NT2/D1 (cell line): ENCODE measurements around the gene PDE6B.
"Not testable (repeated sequence)": the region's sequence is repeated elsewhere in the genome, so short reads cannot be mapped to it uniquely, and the experiment has no call there.

Source experiments
- DNase-seq: peaks from one replicate; pipeline ENCODE4 v3.0.0-alpha.2; 2011; ENCODE audit warnings: low read depth, low spot score
- H3K27me3 ChIP-seq: 2 replicates; pipeline ENCODE4 v1.6.0; 2011; ENCODE audit warnings: mild to moderate bottlenecking; ENCODE audit not compliant: insufficient read length, insufficient read depth
- H3K36me3 ChIP-seq: 2 replicates; pipeline ENCODE4 v1.6.1; 2011; ENCODE audit warnings: mild to moderate bottlenecking, low read length, mixed read lengths; ENCODE audit not compliant: insufficient read depth, insufficient read length
- H3K4me1 ChIP-seq: 2 replicates; pipeline ENCODE4 v1.5.1; 2011; ENCODE audit not compliant: insufficient read depth, insufficient read length
- H3K4me3 ChIP-seq: 2 replicates; pipeline ENCODE4 v1.5.1; 2011; ENCODE audit warnings: low read depth; ENCODE audit not compliant: insufficient read length
- H3K9ac ChIP-seq: 2 replicates; pipeline ENCODE4 v1.6.0; 2011; ENCODE audit warnings: low read depth; ENCODE audit not compliant: insufficient read length
- H3K9me3 ChIP-seq: 2 replicates; pipeline ENCODE4 v1.5.1; 2011; ENCODE audit warnings: mild to moderate bottlenecking, low read length; ENCODE audit not compliant: insufficient read depth
- SUZ12 ChIP-seq: IDR thresholded peaks from 2 replicates; pipeline ENCODE4 v1.6.1; 2011; ENCODE audit not compliant: insufficient read length, insufficient read depth; ENCODE audit errors: extremely low read depth
- YY1 ChIP-seq: IDR thresholded peaks from 2 replicates; pipeline ENCODE4 v1.6.1; 2011; ENCODE audit not compliant: insufficient read length, insufficient read depth
- ZNF274 ChIP-seq: IDR thresholded peaks from 2 replicates; pipeline ENCODE4 v1.6.1; 2011; ENCODE audit warnings: mild to moderate bottlenecking, low read depth, low read length

Gene PDE6B

DNA sequence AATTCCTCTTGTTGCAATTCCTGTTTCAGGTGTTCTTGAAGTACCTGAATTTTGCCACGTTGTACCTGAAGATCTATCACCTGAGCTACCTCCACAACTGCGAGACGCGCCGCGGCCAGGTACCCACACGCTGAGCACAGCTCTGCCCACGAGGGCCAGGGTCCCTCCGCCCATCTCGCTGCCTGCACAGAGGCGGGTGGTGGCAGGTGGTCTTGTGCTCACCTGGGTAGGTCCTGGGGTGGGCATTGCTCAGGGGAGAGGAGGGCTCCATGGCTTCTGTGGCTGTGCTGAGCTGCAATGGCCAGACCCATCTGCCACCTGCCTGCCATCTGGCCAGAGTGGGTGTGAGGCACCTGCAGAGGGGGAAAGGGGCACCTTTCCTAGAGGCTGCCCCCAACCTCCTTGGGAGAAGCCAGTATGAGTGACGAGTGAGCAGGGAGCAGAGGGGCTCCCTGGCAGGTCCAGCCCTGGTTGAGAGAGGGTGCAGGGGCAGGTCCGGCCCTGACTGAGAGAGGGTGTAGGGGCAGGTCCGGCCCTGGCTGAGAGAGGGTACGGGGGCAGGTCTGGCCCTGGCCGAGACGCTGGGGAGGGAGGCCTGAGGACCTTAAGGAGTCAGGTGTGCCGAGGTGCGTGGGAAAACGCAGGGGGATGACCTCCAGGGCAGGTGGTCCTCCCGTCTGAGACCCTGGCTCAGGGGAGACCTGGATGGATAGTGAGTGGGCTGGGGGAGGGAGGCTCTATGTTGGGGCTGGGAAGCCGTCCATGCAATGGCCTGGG, 10.7 kb downstream of the PDE6B start:
- Histone ChIP-seq H3K27me3 (no peaks in the 10 kb centered on the region), H3K36me3 (no peaks in the 10 kb centered on the region), H3K9ac (no peak overlapping the region), H3K4me3 (no peak overlapping the region), H3K9me3 (peaks cover 19% of the 10 kb centered on the region; the same call in 1 of the 2 replicates), H3K4me1 (peaks cover 14% of the 10 kb centered on the region)
- no peak for DNase-seq
- TF ChIP-seq ZNF274 = no peak
- no peak for TF ChIP-seq SUZ12
- no peak for TF ChIP-seq YY1

DNA sequence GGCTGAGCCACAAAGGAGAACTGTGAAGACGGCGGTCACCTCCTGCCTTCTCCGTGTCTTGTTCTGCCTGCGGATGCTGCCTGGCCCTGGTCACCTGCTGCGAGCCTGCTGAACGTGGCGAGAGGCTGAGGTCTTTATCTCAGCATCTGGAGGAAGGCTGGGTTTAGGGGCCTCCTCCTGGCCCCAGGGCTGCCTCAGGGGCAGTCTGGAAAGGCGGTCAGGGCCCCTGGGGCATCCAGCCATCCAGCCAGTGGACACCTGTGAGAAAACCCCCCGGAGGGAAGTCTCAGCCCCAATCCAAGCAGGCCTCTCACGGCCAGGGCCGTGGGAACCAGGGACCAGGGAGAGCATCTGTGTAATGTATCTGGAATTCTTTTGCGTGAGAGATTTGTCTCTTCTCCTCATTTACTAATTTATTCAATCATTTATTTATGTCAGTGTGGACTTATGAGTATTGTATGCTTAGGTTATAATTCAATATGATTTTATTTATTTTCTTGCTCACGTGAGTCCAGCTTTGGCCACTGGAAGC, 11.3 kb downstream of the PDE6B start:
- TF ChIP-seq ZNF274 = no peak
- TF ChIP-seq YY1 = no peak
- TF ChIP-seq SUZ12 = no peak
- peaks cover 14% of the 10 kb centered on the region for H3K4me1 ChIP-seq
- H3K9me3 ChIP-seq = peaks cover 20% of the 10 kb centered on the region; the same call in 1 of the 2 replicates
- no peaks in the 10 kb centered on the region for H3K27me3 ChIP-seq
- no peak overlapping the region for H3K9ac ChIP-seq
- H3K36me3 ChIP-seq = no peaks in the 10 kb centered on the region
- no peak for DNase-seq
- H3K4me3 ChIP-seq = no peak overlapping the region

DNA sequence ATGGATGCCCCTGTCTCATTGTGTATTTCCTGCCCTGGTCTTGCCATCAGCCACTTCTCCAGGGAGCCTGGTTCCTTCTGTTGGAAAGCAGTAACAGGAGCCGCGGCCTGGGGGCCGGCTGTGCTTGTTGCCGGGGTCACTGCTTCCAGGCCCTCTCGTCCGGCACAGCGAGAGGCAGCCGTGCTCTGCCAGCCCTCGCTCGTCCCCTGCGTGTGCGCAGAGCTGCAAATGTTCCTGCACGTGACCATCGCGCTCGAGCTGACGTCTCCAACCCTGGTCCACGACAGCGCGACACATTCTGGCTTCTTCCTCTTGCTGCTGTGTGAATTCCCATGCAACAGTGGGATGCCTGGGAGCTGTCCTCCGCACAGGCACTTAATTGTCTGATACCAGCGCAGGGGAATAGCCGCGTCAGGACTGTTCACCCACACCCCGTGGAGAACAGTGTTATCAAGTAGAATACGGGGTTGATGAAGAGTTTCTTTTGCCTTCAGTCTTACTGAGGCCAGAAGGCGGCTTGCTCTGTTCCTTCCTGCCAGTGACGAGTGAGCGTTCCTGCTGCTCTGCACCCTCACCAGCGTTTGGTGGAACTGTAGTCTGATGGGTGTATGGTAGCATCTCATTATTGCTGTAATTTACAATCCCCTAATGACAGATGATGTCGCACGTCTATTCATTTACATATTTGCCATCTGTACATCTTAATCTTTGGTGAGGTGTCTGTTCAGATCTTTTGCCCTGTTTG, 12.3 kb downstream of the PDE6B start:
- Histone ChIP-seq H3K4me1 (peaks cover 14% of the 10 kb centered on the region), H3K9ac (no peak overlapping the region), H3K27me3 (no peaks in the 10 kb centered on the region), H3K9me3 (peaks cover 16% of the 10 kb centered on the region; the same call in 1 of the 2 replicates), H3K4me3 (no peak overlapping the region), H3K36me3 (no peaks in the 10 kb centered on the region)
- TF ChIP-seq SUZ12 (no peak), ZNF274 (no peak), YY1 (no peak)
- no peak for DNase-seq

DNA sequence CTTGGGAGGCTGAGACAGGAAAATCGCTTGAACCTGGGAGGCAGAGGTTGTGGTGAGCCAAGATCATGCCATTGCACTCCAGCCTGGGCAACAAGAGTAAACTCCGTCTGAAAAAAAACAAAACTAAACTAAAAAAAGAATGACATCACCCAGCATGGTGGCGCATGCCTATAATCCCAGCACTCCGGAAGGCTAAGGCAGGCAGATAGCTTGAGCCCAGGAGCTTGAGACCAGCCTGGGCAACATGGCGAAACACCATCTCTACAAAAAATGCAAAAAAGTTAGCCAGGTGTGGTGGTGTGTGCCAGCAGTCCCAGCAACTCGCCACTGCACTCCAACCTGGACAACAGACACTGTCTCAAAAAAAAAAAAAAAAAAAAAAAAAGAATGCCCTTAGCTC, 17.0 kb downstream of the PDE6B start:
- H3K27me3 ChIP-seq, H3K4me3 ChIP-seq, DNase-seq, H3K4me1 ChIP-seq, H3K9ac ChIP-seq, H3K36me3 ChIP-seq: not testable (repeated sequence)
- peaks cover 16% of the 10 kb centered on the region; the same call in 1 of the 2 replicates for H3K9me3 ChIP-seq

DNA sequence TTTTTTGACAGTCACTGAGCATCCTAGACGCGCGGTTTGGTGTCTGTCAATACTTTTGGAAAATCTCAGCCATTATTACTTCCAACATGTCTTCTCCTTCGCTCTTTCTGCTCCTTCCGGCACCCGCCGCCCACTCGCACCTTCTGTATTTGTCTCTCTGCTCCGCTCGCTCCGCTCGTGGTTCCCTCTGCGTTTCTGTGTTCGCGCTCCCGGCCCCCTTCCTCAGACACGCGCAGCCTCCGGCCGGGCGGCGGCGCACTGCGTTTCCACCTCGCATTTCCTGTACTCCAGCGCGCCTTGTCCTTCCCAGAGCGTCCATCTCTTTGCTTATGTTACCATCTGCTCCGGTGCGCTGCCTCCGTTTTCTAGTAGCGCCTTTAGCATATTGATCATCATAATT, 21.1 kb downstream of the PDE6B start:
- peaks cover 13% of the 10 kb centered on the region for H3K4me1 ChIP-seq

DNA sequence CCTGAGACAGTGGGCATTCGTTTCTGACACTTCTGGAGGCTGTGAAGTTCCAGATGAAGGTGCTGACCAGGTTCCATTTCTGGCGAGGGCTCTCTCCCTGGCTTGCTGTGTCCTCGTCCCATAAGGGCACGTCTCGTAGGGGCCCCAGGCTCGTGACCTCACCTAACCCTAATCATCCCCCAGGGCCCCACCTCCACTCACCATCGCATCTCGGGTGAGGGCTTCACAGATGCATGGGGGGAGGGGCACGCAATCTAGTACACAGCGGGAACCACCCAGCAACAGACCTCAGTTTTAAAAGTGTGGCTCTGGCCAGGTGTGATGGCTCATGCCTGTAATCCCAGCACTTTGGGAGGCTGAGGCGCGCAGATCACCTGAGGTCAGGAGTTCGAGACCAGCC, 22.1 kb downstream of the PDE6B start:
- Histone ChIP-seq H3K4me1 (peaks cover 13% of the 10 kb centered on the region), H3K36me3 (no peaks in the 10 kb centered on the region), H3K9ac (no peak overlapping the region), H3K9me3 (no peaks in the 10 kb centered on the region), H3K4me3 (no peak overlapping the region), H3K27me3 (no peaks in the 10 kb centered on the region)
- no peak for TF ChIP-seq YY1
- no peak for TF ChIP-seq ZNF274
- TF ChIP-seq SUZ12 = no peak
- no peak for DNase-seq

More for the DNA sequence above, 21.1 kb downstream of the PDE6B start:
- Histone ChIP-seq H3K4me3 (no peak overlapping the region), H3K36me3 (no peaks in the 10 kb centered on the region), H3K9me3 (peaks cover 7% of the 10 kb centered on the region; the same call in 1 of the 2 replicates), H3K27me3 (no peaks in the 10 kb centered on the region), H3K9ac (no peak overlapping the region)
- DNase-seq = no peak
- TF ChIP-seq SUZ12 (no peak), YY1 (no peak), ZNF274 (no peak)
